Activated naive CD8-positive, alpha-beta T cell treated with anti-CD3 and anti-CD28 coated beads, Interleukin-2, amount 10 ng/mL, durations not matched to agents 7 days and 5 days (primary cell): ENCODE results near the gene MAN1C1. TPM values are rescaled to one million over a fixed set of nuclear protein-coding genes. Genes with fewer than 3 reads are reported as not detected.
"Not testable (repeated sequence)": the region's sequence is repeated elsewhere in the genome, so short reads cannot be mapped to it uniquely, and the experiment has no call there.

Experiments used
- ATAC-seq: fragments of 150-1000 bp; cut with Tn5 transposase; one replicate; pipeline ENCODE4 v1.10.0; 2021; ENCODE audit warnings: low read depth, moderate library complexity
- POLR2A ChIA-PET: fragments of 350-600 bp; sonication (Branson Sonifier 250); formaldehyde crosslinking; loops from one replicate; lab custom pipeline; 2021; ENCODE audit warnings: antibody characterized with exemption; lab: Charles Lee
- DNase-seq: peaks from one replicate; pipeline ENCODE4 v3.0.0; 2021
- H3K27ac Mint-ChIP-seq: one replicate; pipeline ENCODE4 v1.8.0; 2022; ENCODE audit warnings: mild to moderate bottlenecking, mixed read lengths
- H3K27me3 Mint-ChIP-seq: one replicate; pipeline ENCODE4 v1.8.0; 2022; ENCODE audit warnings: mild to moderate bottlenecking, moderate library complexity, mixed read lengths
- H3K36me3 Mint-ChIP-seq: one replicate; pipeline ENCODE4 v1.8.0; 2021; ENCODE audit warnings: mild to moderate bottlenecking, mixed read lengths
- H3K4me1 Mint-ChIP-seq: one replicate; pipeline ENCODE4 v1.8.0; 2021; ENCODE audit warnings: mixed read lengths
- H3K4me3 Mint-ChIP-seq: one replicate; pipeline ENCODE4 v1.8.0; 2022; ENCODE audit warnings: mild to moderate bottlenecking, moderate library complexity, mixed read lengths
- H3K9me3 Mint-ChIP-seq: one replicate; pipeline ENCODE4 v1.8.0; 2021; ENCODE audit warnings: mixed read lengths
- total RNA-seq, 2 experiments: library from RNA; stranded (reverse); gene quantifications; one replicate each; pipeline ENCODE4 v1.2.3, GENCODE V29; 2021

Gene MAN1C1
- total RNA-seq, 2 experiments from 2014 or later = 20.5 to 20.9 TPM

DNA sequence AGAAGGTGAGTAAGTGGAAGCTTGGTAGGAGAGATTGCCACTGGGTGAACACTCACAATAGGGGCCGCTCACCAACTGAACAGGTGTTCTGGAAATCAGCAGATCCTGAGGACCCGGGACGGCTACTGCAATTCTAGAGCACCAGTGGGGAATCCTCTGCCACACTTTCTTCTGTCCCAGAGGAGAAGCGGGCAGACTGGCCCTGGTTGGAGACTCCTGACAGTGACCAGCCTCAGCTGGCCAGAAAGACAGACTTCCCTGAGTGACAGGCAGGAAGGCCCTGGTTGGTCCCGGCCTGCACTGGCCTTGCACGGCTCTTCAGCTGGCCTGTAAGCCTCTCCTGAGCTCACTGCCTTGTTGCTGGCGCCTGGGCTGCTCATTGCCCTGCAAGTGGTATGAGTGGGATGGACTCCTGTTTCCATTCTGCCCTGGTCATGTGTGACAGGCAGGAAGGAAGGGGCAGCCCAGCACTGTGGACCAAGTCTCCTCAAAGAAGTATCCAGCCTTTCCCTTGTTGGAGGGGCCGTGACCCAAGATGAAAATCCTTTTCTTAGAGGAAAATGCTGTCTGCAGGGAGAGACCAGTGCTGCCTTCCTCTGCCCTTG, 34.5 kb downstream of the MAN1C1 start:
- no peak overlapping the region for H3K4me3 Mint-ChIP-seq
- H3K36me3 Mint-ChIP-seq = peaks cover 28% of the 10 kb centered on the region
- no peak for ATAC-seq
- no peaks in the 10 kb centered on the region for H3K9me3 Mint-ChIP-seq
- no peaks in the 10 kb centered on the region for H3K27me3 Mint-ChIP-seq
- peaks cover 20% of the 10 kb centered on the region for H3K4me1 Mint-ChIP-seq
- POLR2A ChIA-PET = interaction anchor here (0.5 to 1.3 kb wide), 2 partner anchors 25 to 1650 kb away, joined by 3 to 4 read pairs; no protein-coding TSS in a partner anchor
- H3K27ac Mint-ChIP-seq = no peak overlapping the region
- DNase-seq = no peak

DNA sequence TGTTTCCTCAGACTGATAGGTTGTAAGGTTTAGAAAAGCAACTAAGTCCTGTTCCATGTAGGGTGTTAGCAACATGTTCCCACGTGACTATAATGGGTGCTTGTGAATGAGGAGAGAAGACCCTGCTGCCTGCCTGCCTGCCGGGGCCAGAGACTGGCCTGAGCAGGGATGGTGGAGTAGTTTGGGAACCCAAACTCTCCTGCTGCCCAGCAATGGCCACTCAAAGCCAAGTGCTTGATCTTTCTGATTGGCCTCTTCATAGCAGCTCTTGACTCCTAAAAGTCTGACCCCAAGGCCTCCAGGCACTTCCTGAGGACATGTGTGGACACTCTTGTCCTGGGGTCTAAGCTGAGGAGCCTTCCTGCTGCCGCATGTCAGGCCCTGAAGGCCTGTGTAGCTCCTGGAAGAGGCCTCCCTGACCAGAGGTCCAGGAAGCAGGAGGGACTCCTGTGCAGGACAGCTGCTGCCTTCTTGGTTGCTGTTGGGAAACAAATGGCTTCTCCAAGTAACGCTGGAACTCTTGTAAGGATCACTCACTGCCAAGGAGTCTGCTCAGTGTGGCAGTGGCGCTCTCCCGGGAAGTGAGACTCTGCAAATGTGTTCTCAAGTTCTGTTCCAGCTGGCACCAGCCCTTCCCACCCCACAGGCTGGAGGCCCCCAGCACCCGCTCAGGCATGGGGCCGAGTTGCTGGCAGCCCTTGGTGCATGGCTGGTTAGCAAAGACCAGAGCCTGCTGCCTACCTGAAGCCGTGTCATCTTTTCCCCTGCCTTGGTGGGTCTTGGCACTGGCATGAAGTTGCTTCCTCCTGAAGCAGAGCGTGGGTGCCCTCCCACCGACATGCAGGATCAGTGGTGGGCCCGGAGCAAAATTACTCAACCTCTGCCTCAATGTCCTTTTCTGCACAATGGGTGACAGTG, 35.5 kb downstream of the MAN1C1 start:
- Mint-ChIP-seq H3K9me3 (no peaks in the 10 kb centered on the region), H3K27me3 (no peaks in the 10 kb centered on the region), H3K4me3 (no peak overlapping the region), H3K4me1 (peaks cover 20% of the 10 kb centered on the region), H3K27ac (no peak overlapping the region), H3K36me3 (peaks cover 25% of the 10 kb centered on the region)
- POLR2A ChIA-PET = interaction anchor here (0.5 kb wide), 1 partner anchor 1651 kb away, joined by 3 read pairs; no protein-coding TSS in a partner anchor
- ATAC-seq = no peak
- no peak for DNase-seq

DNA sequence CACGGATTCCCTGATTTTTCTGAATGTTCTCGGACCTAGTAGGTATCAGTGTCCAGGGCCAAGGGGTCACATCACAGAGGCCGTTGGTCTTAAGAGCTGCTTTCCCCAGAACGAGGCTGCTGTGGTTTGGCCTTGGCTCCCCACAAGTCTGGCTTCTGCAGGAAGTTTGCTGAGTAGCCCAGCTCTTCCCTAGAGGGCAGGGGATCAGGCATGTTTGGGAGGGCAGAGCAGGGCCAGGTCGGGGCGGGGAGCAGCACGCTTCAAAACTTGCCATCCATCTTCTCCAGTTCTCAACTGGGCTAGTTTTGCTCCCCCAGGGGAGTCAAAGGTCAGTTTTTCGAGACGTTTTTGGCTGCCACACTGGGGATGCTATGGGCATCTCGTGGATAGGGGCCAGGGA, 37.0 kb downstream of the MAN1C1 start:
- Mint-ChIP-seq H3K4me1 (peaks cover 21% of the 10 kb centered on the region), H3K4me3 (no peak overlapping the region), H3K36me3 (peaks cover 21% of the 10 kb centered on the region), H3K27ac (no peak overlapping the region), H3K27me3 (no peaks in the 10 kb centered on the region), H3K9me3 (no peaks in the 10 kb centered on the region)
- ATAC-seq (no peak), DNase-seq (no peak)
- POLR2A ChIA-PET = no interaction called here

DNA sequence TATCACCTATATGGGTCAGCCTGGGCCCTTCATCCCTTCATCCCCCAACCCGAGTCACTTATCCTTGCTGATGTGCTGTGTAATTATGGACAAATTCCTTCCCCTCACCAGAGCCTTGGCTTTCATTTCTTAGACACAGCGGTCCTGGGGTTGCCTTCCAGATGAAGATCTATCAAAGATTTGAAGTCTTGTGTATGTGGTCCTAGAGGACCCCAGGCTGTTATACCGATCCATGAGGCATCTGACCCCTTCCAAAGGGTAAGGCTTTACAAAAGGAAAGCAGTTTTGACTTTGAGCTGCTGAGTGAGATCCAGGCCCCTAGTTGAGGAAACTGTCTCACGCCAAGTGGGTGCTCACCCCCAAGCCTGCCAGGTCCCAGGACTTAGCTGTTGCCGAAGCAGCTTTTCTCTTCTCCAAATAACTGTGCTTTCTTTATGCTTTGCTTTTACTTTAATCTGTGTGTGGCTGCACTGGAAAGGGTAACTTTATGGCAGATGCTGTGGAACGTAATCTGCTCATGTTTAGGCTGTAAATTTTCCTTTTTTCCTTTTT, 37.6 kb downstream of the MAN1C1 start:
- POLR2A ChIA-PET = no interaction called here
- peaks cover 20% of the 10 kb centered on the region for H3K36me3 Mint-ChIP-seq
- DNase-seq (no peak), ATAC-seq (no peak)
- no peaks in the 10 kb centered on the region for H3K27me3 Mint-ChIP-seq
- H3K27ac Mint-ChIP-seq = no peak overlapping the region
- H3K4me3 Mint-ChIP-seq = no peak overlapping the region
- no peaks in the 10 kb centered on the region for H3K9me3 Mint-ChIP-seq
- peaks cover 16% of the 10 kb centered on the region for H3K4me1 Mint-ChIP-seq

DNA sequence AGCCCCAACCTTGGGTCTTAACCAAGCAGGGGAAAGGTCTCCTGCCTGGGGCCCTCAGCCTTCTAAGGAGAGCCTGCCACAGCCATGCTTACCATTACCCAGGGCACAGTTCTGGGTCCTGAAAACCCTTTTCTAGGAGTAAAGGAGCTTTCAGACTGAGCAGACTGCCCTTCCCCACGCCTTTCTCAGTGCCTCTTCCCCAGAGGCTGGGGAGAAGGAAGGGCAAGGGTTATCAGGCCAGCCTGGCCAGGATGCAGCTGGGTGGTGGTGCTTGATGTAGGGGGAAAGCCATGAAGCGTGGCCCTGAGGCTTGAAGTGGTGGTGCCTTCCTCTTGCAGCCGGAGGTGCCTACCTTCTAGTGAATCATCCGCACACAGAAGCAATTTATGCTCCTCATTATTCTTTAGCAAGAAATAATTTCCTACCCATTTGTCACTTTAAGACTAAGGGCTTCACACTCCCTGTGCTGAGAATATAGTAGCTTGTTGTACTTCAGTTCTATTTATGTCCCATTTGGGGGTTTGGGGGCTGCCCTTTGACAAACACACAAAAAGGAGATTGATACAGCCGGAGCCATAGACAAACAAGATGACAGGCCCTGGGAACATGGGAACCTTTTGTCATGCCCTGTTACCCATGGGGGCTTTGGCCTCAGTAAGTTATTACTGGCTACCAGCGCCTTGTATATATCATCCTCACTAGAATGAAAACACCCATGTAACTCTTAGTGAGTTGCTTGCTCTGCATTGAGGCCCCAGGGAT, 40.7 kb downstream of the MAN1C1 start:
- Mint-ChIP-seq H3K4me3 (no peak overlapping the region), H3K4me1 (peaks cover 16% of the 10 kb centered on the region), H3K9me3 (no peaks in the 10 kb centered on the region), H3K27ac (no peak overlapping the region), H3K27me3 (peaks cover 3% of the 10 kb centered on the region), H3K36me3 (peaks cover 24% of the 10 kb centered on the region)
- ATAC-seq = no peak
- POLR2A ChIA-PET = no interaction called here
- DNase-seq = no peak

DNA sequence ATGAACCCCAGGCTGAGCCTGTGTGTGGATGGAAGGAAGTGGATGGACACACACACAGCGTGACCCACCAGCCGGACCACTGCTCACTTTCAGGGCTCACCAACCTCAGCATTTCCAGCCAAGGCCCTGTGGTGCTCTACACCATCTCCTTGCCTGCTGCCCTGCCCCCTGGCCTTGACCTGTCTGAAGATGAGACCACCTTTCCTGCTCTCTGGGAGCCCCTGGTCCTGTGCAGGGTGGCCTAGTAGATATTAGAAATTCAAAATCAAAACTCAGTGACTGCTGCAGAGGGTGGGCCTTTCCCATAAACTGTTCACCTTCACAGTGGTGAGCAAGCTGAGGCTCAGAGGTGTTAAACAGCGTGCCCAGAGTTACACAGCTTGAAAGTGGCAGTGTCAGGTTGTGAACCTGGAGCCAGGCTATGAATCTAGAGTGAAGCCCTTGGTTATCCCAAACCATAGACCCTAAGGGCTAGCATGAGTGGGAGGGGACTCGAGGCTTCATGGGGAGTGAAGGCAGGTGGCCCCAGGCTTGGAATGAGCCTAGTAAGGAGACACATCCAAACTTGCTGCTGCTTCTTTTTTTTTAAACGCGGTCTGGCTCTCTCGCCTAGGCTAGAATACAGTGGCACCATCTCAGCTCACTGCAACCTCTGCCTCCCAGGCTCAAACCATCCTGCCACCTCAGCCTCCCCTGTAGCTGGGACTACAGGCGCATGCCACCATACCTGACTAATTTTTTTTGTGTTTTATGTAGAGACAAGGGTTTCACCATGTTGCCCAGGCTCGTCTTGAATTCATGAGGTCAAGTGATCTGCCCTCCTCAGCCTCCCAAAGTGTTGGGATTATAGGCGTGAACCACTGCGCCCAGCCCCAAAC, 41.5 kb downstream of the MAN1C1 start:
- no peak for ATAC-seq
- no peak for DNase-seq
- H3K9me3 Mint-ChIP-seq = no peaks in the 10 kb centered on the region
- H3K4me3 Mint-ChIP-seq = no peak overlapping the region
- POLR2A ChIA-PET = no interaction called here
- H3K4me1 Mint-ChIP-seq = peaks cover 17% of the 10 kb centered on the region
- no peak overlapping the region for H3K27ac Mint-ChIP-seq
- peaks cover 3% of the 10 kb centered on the region for H3K27me3 Mint-ChIP-seq
- peaks cover 24% of the 10 kb centered on the region for H3K36me3 Mint-ChIP-seq

DNA sequence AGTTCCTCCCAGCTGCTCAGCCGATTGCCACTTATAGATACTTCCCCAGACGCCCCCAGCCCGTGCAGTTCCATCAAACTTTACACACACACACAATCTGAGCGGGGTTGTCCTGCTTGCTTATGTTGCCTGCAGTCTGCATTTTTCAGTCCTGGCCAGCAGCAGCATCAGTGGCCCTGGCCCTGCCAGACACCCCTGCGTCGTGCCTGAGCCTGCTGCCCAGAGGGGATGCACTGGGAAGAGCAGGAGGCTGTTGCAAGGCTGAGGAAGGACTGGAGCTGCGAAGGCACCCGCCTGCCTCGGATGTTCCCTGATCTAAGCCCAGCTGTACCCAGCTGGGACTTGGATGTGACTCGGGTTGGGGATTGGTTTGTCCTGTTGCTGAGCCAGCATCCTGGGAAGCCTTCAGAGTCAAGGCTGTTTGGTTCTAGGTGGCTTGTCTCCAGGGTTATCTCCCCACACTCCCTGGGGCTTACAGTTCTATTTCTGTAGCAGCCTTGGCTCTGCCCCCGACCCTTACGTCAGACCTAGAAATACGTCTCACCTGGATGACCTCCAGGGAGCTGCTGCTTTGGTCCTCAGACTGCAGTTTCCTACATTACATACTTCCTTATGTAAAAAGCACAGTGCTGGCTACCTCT, 42.3 kb downstream of the MAN1C1 start:
- no peak overlapping the region for H3K4me3 Mint-ChIP-seq
- H3K27me3 Mint-ChIP-seq = peaks cover 3% of the 10 kb centered on the region
- POLR2A ChIA-PET = no interaction called here
- ATAC-seq (no peak), DNase-seq (no peak)
- no peaks in the 10 kb centered on the region for H3K9me3 Mint-ChIP-seq
- peaks cover 22% of the 10 kb centered on the region for H3K36me3 Mint-ChIP-seq
- peaks cover 20% of the 10 kb centered on the region for H3K4me1 Mint-ChIP-seq
- H3K27ac Mint-ChIP-seq = no peak overlapping the region

DNA sequence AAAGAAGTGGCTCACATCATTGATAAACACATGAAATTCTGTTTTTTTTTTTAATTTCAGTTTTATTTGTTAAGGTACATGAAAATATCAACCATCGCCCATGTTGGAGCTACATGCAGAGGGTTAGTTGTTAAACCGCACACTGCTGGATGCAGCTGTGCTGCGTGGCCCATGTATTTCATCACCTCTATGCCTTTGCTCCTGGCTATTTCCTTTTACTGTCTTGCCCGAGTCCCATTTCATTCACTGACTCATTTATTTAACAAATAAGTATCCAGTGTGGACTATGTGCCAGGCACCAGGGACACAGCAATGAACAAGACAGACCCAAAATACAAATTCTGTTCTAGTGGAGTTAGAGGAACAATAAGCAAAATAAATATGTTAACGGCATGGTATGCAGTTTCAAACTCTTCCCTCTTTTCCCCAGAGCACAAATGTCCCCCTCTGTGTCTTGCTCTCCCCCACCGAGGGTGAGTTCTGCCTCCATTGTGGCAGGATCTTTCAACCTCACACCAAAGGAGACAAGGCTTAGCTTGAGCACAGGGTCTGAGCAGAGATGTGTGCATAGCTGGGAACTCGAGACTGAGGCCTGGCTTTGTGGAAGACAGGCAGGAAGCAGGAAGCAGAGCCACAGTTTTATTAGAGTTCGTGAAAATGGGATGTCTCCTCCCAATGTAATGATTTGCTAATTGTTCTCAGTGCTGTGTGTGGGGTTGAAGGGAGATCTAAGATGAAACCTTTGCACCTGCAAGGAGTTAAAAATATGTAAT, 44.6 kb downstream of the MAN1C1 start:
- ATAC-seq = no peak
- H3K27ac Mint-ChIP-seq = no peak overlapping the region
- POLR2A ChIA-PET = interaction anchor here (0.6 kb wide), 1 partner anchor 127 kb away, joined by 3 read pairs; no protein-coding TSS in a partner anchor
- H3K27me3 Mint-ChIP-seq = peaks cover 3% of the 10 kb centered on the region
- H3K9me3 Mint-ChIP-seq = no peaks in the 10 kb centered on the region
- peaks cover 22% of the 10 kb centered on the region for H3K4me1 Mint-ChIP-seq
- peaks cover 14% of the 10 kb centered on the region for H3K36me3 Mint-ChIP-seq
- H3K4me3 Mint-ChIP-seq = no peak overlapping the region
- DNase-seq = no peak

DNA sequence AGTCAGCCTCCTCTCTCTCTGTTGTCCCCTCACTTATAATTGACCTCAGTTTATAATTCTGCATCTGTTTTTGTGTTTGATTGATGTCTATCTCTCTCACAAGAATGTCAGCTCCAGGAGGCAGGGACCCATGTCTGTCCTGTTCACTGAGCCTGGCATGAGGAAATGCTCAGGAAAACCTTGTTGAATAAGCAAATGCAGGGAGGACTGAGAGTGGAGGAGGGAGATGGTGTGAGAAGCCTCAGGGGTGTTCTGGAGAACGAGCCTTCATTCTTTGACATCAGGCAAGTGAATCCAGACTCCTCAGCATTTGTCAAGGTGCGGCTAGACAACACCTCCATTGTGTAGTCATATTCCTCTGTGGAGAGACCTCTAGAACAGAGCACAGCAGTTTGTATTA, 45.5 kb downstream of the MAN1C1 start:
- Mint-ChIP-seq H3K9me3 (no peaks in the 10 kb centered on the region), H3K27me3 (peaks cover 8% of the 10 kb centered on the region), H3K27ac (no peak overlapping the region), H3K4me3 (no peak overlapping the region), H3K4me1 (peaks cover 20% of the 10 kb centered on the region), H3K36me3 (peaks cover 15% of the 10 kb centered on the region)
- no peak for DNase-seq
- POLR2A ChIA-PET = no interaction called here
- ATAC-seq = no peak

DNA sequence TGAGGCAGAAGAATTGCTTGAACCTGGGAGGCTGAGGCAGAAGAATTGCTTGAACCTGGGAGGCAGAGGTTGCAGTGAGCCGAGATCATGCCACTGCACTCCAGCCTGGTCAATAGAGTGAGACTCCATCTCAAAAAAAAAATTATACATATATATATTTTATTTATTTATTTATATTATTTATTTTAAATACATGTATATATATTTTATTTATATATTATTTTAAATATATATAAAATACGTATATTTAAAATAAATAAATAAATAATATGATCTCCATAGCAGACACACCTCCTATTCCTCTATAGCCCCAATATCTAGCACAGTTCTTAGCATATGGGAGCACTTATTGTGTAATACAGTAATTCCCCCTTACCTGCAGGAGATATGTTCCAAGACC, 46.4 kb downstream of the MAN1C1 start:
- H3K4me3 Mint-ChIP-seq, ATAC-seq, POLR2A ChIA-PET, H3K27ac Mint-ChIP-seq, H3K27me3 Mint-ChIP-seq, DNase-seq, H3K9me3 Mint-ChIP-seq: not testable (repeated sequence)
- peaks cover 18% of the 10 kb centered on the region for H3K36me3 Mint-ChIP-seq
- peaks cover 14% of the 10 kb centered on the region for H3K4me1 Mint-ChIP-seq

DNA sequence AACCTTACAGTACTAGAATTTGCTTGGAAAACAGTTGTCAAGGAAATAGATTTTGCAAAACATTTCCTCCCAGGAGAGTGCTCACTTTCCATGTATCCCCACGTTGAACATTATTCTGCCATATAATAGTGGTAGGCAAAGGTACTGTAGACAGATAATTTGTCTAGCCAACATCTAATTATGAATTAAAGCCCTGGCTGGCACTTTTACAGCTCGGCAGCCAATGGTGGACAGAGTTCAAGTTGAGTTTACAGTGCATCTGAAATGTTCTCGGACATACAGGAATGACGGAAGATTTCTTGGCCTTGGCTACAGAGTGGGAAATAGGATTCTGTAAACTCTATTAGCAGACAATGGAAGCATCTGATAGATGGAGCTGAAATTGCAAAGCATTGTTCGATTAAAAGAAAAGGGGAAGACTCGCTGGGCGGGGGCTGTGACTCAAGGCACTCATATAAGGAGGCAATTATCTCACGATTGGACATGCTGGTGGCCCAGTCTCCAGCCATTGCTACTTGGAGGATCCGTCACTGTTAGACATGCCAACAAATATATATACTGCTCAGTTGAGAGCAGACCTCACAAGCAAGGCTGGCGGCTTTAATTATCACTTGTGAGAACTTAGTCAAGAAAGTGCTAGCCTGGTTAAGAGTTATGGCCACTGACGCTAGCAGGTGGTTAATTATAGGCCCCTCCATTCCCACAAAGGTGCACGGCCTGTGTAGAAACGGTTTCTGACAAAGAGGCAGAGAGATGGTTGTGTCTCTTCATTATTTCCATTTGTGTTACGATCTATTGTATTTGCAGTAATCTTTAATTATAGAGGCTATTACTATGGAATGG, 48.0 kb downstream of the MAN1C1 start:
- Mint-ChIP-seq H3K27ac (no peak overlapping the region), H3K27me3 (peaks cover 8% of the 10 kb centered on the region), H3K9me3 (no peaks in the 10 kb centered on the region), H3K36me3 (peaks cover 20% of the 10 kb centered on the region), H3K4me3 (no peak overlapping the region), H3K4me1 (peaks cover 24% of the 10 kb centered on the region)
- DNase-seq = no peak
- POLR2A ChIA-PET = no interaction called here
- ATAC-seq = no peak
